Heart right ventricle (tissue), 16 donors: ENCODE results near the gene SLX9. TPM values are rescaled to one million over a fixed set of nuclear protein-coding genes. Genes with fewer than 3 reads are reported as not detected.
A peak's percentile ranks its signal among the peaks of the same experiment; 100 is the strongest.

ENCODE experiments used
- ATAC-seq, 8 donors: fragments of 200-7000 bp; cut with Tn5 transposase; one replicate each; pipeline ENCODE4 v1.9.1; 2020; ENCODE audit warnings: mild to moderate bottlenecking in 8 of 8, moderate library complexity in 8 of 8, moderate number of reproducible peaks in 1 of 8
- DNase-seq, 2 donors: peaks; one replicate each; pipeline ENCODE4 v3.0.0-alpha.2; 2020
- H3K27ac ChIP-seq, 10 donors: fragments of 200-600 bp; sonication (generic) in 2 of 10; one replicate each; pipeline versions ENCODE4 v1.5.0 to v1.8.0; 2020 to 2022; ENCODE audit warnings: mild to moderate bottlenecking in 3 of 10
- H3K27me3 ChIP-seq, 7 donors: fragments of 200-600 bp; one replicate each; pipeline ENCODE4 v1.8.0; 2021 to 2022; ENCODE audit warnings: mild to moderate bottlenecking in 2 of 7
- H3K36me3 ChIP-seq, 9 donors: fragments of 200-600 bp; sonication (generic) in 1 of 9; one replicate each; pipeline versions ENCODE4 v1.5.0 to v1.8.0; 2020 to 2022; ENCODE audit warnings: mild to moderate bottlenecking in 2 of 9
- H3K4me1 ChIP-seq, 9 donors: fragments of 200-600 bp; sonication (generic) in 1 of 9; one replicate each; pipeline versions ENCODE4 v1.5.0 to v1.8.0; 2020 to 2022; ENCODE audit warnings: mild to moderate bottlenecking in 4 of 9
- H3K4me3 ChIP-seq, 10 donors: fragments of 200-600 bp; sonication (generic) in 2 of 10; one replicate each; pipeline versions ENCODE4 v1.5.0 to v1.8.0; 2020 to 2022; ENCODE audit warnings: mild to moderate bottlenecking in 7 of 10, moderate library complexity in 2 of 10
- H3K9me3 ChIP-seq, 11 donors: fragments of 200-600 bp in 10 of 11; sonication (generic) in 2 of 11; one replicate each; pipeline versions ENCODE4 v1.5.0 to v1.8.0; 2013 to 2022; ENCODE audit warnings: mild to moderate bottlenecking in 2 of 11, control low read depth in 1 of 11, moderate library complexity in 1 of 11
- CTCF ChIP-seq, 9 donors: fragments of 200-600 bp; sonication (generic) in 2 of 9; IDR thresholded peaks; one replicate each; pipeline versions ENCODE4 v1.5.0 to v1.8.0; 2021 to 2022; ENCODE audit warnings: antibody characterized with exemption in 9 of 9, mild to moderate bottlenecking in 5 of 9, moderate library complexity in 1 of 9
- WGBS, 2 donors: extraction: QIAGEN DNeasy Blood & Tissue Kit; methylation state at CpG; one replicate each; pipeline ENCODE4 v1.1.7; 2013; ENCODE audit warnings: inconsistent platforms in 1 of 2; 5-methylcytosine and 5-hydroxymethylcytosine counted together
- intact Hi-C, 10 donors: fragments of 100-400 bp; cut with DNase I; formaldehyde crosslinking; loops; one replicate each; pipeline versions ENCODE4 v1.11.1 to v1.14.2; 2022
- polyA plus RNA-seq, 2 donors: library from polyadenylated mRNA; stranded (reverse); fragments of 200-250 nt; gene quantifications; one replicate each; pipeline ENCODE4 v1.2.3, GENCODE V29; 2013
- total RNA-seq, 10 donors: library from RNA; stranded (reverse); fragmentation: NEBNext Ultra II Directional in 3 of 10; extraction: Animal tissue kit (Norgen Biotek cat#: 25700) in 3 of 10; gene quantifications; one replicate each; pipeline versions ENCODE4 v1.2.1 to v1.2.4, GENCODE V29; 2021 to 2023
- donor health status: Arrhythmogenic right ventricular cardiomyopathy.
- donor health status: ischemic (EF 13 %, LVEDD 7.1; RV severe dilation, severe dysfunction).
- donor health status: healthy with polysubstance abuse.
- donor health status: DM: no; HTN: yes; CAD: no.
- donor health status: DM: no; HTN: no; CAD: no.
- donor health status: ischemic (EF 25% LVEDD 6.9; RV normal size, moderate dysfunction).
- donor health status: ischemic (EF 25% LVEDD 5.7; RV mildly dilated, moderate dysfunction).
- donor health status: healthy.
- donor health status: DM: yes; HTN: yes; CAD: no.
- donor health status: Ischemic cardiomyopathy.
- donor health status: ischemic (EF 35%, LVEDD 5.7; RV mildly dilated, moderate dysfunction).
- donor health status: nonischemic (EF 11% LVEDD 7.7; RV severe dilation, severe dysfunction).
- donor health status: DM: yes; HTN: yes; CAD: no.
- donor health status: PGD.
- donor health status: ischemic (EF 29% LVEDD 5.4; RV normal size, mild dysfunction).
- donor health status: nonischemic (EF 23%, LVEDD 6.1; RV moderate dilation, normal function).

The SLX9 gene
- total and polyA plus RNA-seq, 12 donors: 42.4 to 83.6 (median 57.3) TPM

- Histone ChIP-seq H3K27ac (peak overlapping the region in 5 of 10 donors; percentile 34 to 70 (median 61)), H3K4me1 (peaks cover 0 to 43% (median 14%) of the 10 kb centered on the region in 9 donors), H3K4me3 (no peak overlapping the region), H3K27me3 (no peaks in the 10 kb centered on the region), H3K9me3 (no peaks in the 10 kb centered on the region), H3K36me3 (no peaks in the 10 kb centered on the region)
- intact Hi-C loops: no loop called here
- 91 to 94% methylated on average over 20 of the region's 20 CpGs for WGBS, 2 donors
- TF ChIP-seq CTCF (IDR thresholded peaks at IDR 0.05): no peak
- DNase-seq (peak in 1 of 2 donors; percentile 9), ATAC-seq (no peak)
These were observed 49.0 kb downstream of the SLX9 start for GRCh38 chr21:44988607-44989536.

- Histone ChIP-seq H3K36me3 (no peaks in the 10 kb centered on the region), H3K27me3 (no peaks in the 10 kb centered on the region), H3K4me3 (no peak overlapping the region), H3K9me3 (no peaks in the 10 kb centered on the region), H3K4me1 (peaks cover under 1 to 47% (median 20%) of the 10 kb centered on the region in 9 donors), H3K27ac (peak overlapping the region in 8 of 10 donors; percentile 34 to 70 (median 50))
- intact Hi-C loops: no loop called here
- peak in 6 of 8 donors; percentile 3 to 38 (median 14) for ATAC-seq
- WGBS, 2 donors: 48 to 68% methylated on average over 8 of the region's 8 CpGs
- TF ChIP-seq CTCF (IDR thresholded peaks at IDR 0.05): no peak
- peak in 1 of 2 donors; percentile 34 for DNase-seq
These were observed 49.7 kb downstream of the SLX9 start for GRCh38 chr21:44989537-44989886.

GRCh38 chr21:44989943-44990780 is 50.3 kb downstream of the SLX9 start:
- WGBS, 2 donors: 75 to 81% methylated on average over 53 of the region's 53 CpGs

More at GRCh38 chr21:44989943-44990780, 50.3 kb downstream of the SLX9 start:
- no peaks in the 10 kb centered on the region for H3K9me3 ChIP-seq
- peak in 4 of 8 donors; percentile 10 to 17 (median 13) for ATAC-seq
- no peaks in the 10 kb centered on the region for H3K36me3 ChIP-seq
- intact Hi-C loops: no loop called here
- no peak overlapping the region for H3K4me3 ChIP-seq
- TF ChIP-seq CTCF (IDR thresholded peaks at IDR 0.05): no peak
- H3K4me1 ChIP-seq: peaks cover 4 to 47% (median 26%) of the 10 kb centered on the region in 9 donors
- H3K27me3 ChIP-seq: no peaks in the 10 kb centered on the region
- peak overlapping the region in 8 of 10 donors; percentile 34 to 70 (median 50) for H3K27ac ChIP-seq
- peak in 1 of 2 donors; percentile 41 for DNase-seq
